Activated CD8-positive, alpha-beta T cell treated with anti-CD3 and anti-CD28 coated beads for 36 hours (primary cell): Measurements from ENCODE around the gene PARK7. TPM values are rescaled to one million over a fixed set of nuclear protein-coding genes. Genes with fewer than 3 reads are reported as not detected.
"Not testable (repeated sequence)": the region's sequence is repeated elsewhere in the genome, so short reads cannot be mapped to it uniquely, and the experiment has no call there.

Experiments
- ATAC-seq: fragments of 200-7000 bp; cut with Tn5 transposase; one replicate; pipeline ENCODE4 v1.10.0; 2021; ENCODE audit warnings: mild to moderate bottlenecking, moderate library complexity
- CTCF ChIA-PET: fragments of 350-600 bp; sonication (Branson Sonifier 250); formaldehyde crosslinking; loops from one replicate; lab custom pipeline; 2021; ENCODE audit warnings: antibody characterized with exemption; lab: Charles Lee
- POLR2A ChIA-PET: fragments of 350-600 bp; sonication (Branson Sonifier 250); formaldehyde crosslinking; loops from one replicate; lab custom pipeline; 2021; ENCODE audit warnings: antibody characterized with exemption; lab: Charles Lee
- DNase-seq: peaks from one replicate; pipeline ENCODE4 v3.0.0-alpha.2; 2020
- H3K27ac Mint-ChIP-seq: one replicate; pipeline ENCODE4 v1.8.0; 2021; ENCODE audit warnings: mild to moderate bottlenecking, mixed read lengths
- H3K27me3 Mint-ChIP-seq: one replicate; pipeline ENCODE4 v1.8.0; 2021; ENCODE audit warnings: mixed read lengths
- H3K36me3 Mint-ChIP-seq: one replicate; pipeline ENCODE4 v1.8.0; 2021; ENCODE audit warnings: low read depth, mixed read lengths
- H3K4me1 Mint-ChIP-seq: one replicate; pipeline ENCODE4 v1.8.0; 2021; ENCODE audit warnings: low read depth, mixed read lengths
- H3K4me3 Mint-ChIP-seq: one replicate; pipeline ENCODE4 v1.8.0; 2021; ENCODE audit warnings: mild to moderate bottlenecking, moderate library complexity, mixed read lengths
- H3K9me3 Mint-ChIP-seq: one replicate; pipeline ENCODE4 v1.8.0; 2021; ENCODE audit warnings: mixed read lengths
- intact Hi-C: fragments of 100-400 bp; cut with micrococcal nuclease; formaldehyde crosslinking; loops from one replicate; pipeline ENCODE4 v1.10.0; 2022
- total RNA-seq, 2 experiments: library from RNA; stranded (reverse); gene quantifications; one replicate each; pipeline ENCODE4 v1.2.3, GENCODE V29; 2021
- TF ChIP-seq, protein P1 (sequence below): fragments of 200-600 bp; IDR thresholded peaks from one replicate; pipeline ENCODE4 v1.8.0; 2022; ENCODE audit warnings: antibody characterized with exemption, mild to moderate bottlenecking

Gene PARK7
- total RNA-seq, 2 experiments from 2014 or later, result 539 to 552 TPM

- Mint-ChIP-seq H3K4me3 (peak overlapping the region; percentile 87), H3K27me3 (no peaks in the 10 kb centered on the region), H3K9me3 (no peaks in the 10 kb centered on the region), H3K4me1 (peaks cover 53% of the 10 kb centered on the region), H3K27ac (peak overlapping the region; percentile 97), H3K36me3 (peaks cover 37% of the 10 kb centered on the region)
- TF ChIP-seq, protein P1, sequence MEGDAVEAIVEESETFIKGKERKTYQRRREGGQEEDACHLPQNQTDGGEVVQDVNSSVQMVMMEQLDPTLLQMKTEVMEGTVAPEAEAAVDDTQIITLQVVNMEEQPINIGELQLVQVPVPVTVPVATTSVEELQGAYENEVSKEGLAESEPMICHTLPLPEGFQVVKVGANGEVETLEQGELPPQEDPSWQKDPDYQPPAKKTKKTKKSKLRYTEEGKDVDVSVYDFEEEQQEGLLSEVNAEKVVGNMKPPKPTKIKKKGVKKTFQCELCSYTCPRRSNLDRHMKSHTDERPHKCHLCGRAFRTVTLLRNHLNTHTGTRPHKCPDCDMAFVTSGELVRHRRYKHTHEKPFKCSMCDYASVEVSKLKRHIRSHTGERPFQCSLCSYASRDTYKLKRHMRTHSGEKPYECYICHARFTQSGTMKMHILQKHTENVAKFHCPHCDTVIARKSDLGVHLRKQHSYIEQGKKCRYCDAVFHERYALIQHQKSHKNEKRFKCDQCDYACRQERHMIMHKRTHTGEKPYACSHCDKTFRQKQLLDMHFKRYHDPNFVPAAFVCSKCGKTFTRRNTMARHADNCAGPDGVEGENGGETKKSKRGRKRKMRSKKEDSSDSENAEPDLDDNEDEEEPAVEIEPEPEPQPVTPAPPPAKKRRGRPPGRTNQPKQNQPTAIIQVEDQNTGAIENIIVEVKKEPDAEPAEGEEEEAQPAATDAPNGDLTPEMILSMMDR, result no peak
- ATAC-seq, result no peak
- POLR2A ChIA-PET, result interaction anchor here (2.3 to 9.2 kb wide), 4 partner anchors 8 to 21 kb away, joined by 13 to 65 read pairs (median 26); partner anchors contain the start of gene PARK7
- CTCF ChIA-PET, result interaction anchor here (1.6 to 2.4 kb wide), 2 partner anchors 22 to 34 kb away, joined by 7 to 17 read pairs; no protein-coding TSS in a partner anchor
- DNase-seq, result no peak
- intact Hi-C loops, result no loop called here
Measured at GRCh38 chr1:7941437-7941793, 20.1 kb upstream of the PARK7 start.

- Mint-ChIP-seq H3K27me3 (no peaks in the 10 kb centered on the region), H3K9me3 (no peaks in the 10 kb centered on the region), H3K4me1 (peaks cover 50% of the 10 kb centered on the region), H3K4me3 (peak overlapping the region; percentile 87), H3K36me3 (peaks cover 29% of the 10 kb centered on the region), H3K27ac (peak overlapping the region; percentile 97)
- peak; percentile 53 for DNase-seq
- ChIA-PET CTCF (interaction anchor here (1.3 to 2.4 kb wide), 4 partner anchors 10 to 33 kb away, joined by 3 to 17 read pairs (median 5); no protein-coding TSS in a partner anchor), POLR2A (interaction anchor here (0.8 to 9.2 kb wide), 7 partner anchors 8 to 146 kb away, joined by 3 to 65 read pairs (median 6); partner anchors contain the start of gene PARK7)
- TF ChIP-seq, protein P1, result no peak
- peak; percentile 18 for ATAC-seq
- intact Hi-C loops, result no loop called here
Measured at GRCh38 chr1:7942214-7942921, 19.1 kb upstream of the PARK7 start.

DNA sequence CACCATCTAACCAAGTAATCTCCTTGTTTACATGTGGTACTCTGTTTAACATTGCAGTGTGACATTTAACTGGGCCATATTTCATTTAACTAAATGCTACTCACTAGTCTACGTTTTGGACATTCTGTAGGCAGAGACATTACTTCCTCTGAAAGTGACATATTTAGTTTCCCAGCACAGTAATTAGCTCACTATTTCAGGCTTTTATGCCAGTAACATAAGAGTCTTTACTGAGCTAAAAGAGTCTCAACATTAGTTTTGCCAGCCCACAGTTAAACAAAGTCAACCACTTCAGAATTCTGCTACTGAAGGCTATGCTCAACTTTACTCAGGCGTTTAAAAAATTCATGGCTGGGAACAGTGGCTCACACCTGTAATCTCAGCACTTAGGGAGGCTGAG lies 18.3 kb upstream of the PARK7 start:
- ChIA-PET POLR2A (interaction anchor here (0.9 to 9.2 kb wide), 4 partner anchors 12 to 30 kb away, joined by 4 to 65 read pairs (median 22); partner anchors contain the start of gene PARK7), CTCF (interaction anchor here (1.3 to 2.4 kb wide), 4 partner anchors 11 to 33 kb away, joined by 3 to 17 read pairs (median 5); no protein-coding TSS in a partner anchor)
- intact Hi-C loops, result no loop called here
- TF ChIP-seq, protein P1, result no peak
- no peaks in the 10 kb centered on the region for H3K27me3 Mint-ChIP-seq
- ATAC-seq (no peak), DNase-seq (no peak)
- peak overlapping the region; percentile 97 for H3K27ac Mint-ChIP-seq
- H3K4me3 Mint-ChIP-seq, result peak overlapping the region; percentile 87
- peaks cover 21% of the 10 kb centered on the region for H3K36me3 Mint-ChIP-seq
- peaks cover 49% of the 10 kb centered on the region for H3K4me1 Mint-ChIP-seq
- no peaks in the 10 kb centered on the region for H3K9me3 Mint-ChIP-seq

DNA sequence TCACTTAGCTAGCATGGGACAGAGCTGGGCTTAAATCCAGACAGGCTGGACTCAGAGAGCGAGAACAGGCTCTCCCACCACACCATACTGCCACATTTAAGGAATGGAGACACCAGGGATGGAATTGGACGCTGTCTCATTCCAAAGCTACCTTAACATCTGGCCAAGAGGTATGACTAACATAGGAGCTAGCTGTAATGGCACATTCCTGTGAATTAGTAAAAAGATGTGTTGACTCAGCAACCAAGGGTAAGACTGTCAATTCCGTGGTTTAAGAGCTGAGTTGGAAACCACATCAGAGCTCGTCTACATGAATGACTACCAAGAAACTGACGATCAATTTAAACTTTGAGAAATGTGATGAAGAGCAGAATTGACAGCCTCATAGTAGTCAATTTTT lies 12.6 kb upstream of the PARK7 start:
- no peaks in the 10 kb centered on the region for H3K36me3 Mint-ChIP-seq
- peak; percentile 75 for ATAC-seq
- peak; percentile 61 for DNase-seq
- ChIA-PET POLR2A (interaction anchor here (0.8 to 2.9 kb wide), 9 partner anchors 9 to 32 kb away, joined by 3 to 21 read pairs (median 5); partner anchors contain the start of genes PARK7 and TNFRSF9), CTCF (interaction anchor here (0.8 to 2.8 kb wide), 11 partner anchors 9 to 141 kb away, joined by 3 to 12 read pairs (median 4); partner anchors contain the start of gene TNFRSF9)
- intact Hi-C loops, result no loop called here
- no peaks in the 10 kb centered on the region for H3K9me3 Mint-ChIP-seq
- TF ChIP-seq, protein P1, result no peak
- no peaks in the 10 kb centered on the region for H3K27me3 Mint-ChIP-seq
- peaks cover 54% of the 10 kb centered on the region for H3K4me1 Mint-ChIP-seq
- peak overlapping the region; percentile 51 for H3K4me3 Mint-ChIP-seq
- H3K27ac Mint-ChIP-seq, result peak overlapping the region; percentile 90

DNA sequence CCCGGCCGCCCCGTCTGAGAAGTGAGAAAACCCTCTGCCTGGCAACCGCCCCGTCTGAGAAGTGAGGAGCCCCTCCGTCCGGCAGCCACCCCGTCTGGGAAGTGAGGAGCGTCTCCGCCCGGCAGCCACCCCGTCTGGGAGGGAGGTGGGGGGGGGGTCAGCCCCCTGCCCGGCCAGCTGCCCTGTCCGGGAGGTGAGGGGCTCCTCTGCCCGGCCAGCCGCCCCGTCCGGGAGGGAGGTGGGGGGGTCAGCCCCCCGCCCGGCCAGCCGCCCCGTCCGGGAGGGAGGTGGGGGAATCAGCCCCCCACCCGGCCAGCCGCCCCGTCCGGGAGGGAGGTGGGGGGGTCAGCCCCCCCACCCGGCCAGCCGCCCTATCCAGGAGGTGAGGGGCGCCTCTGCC lies 8.7 kb upstream of the PARK7 start:
- H3K27ac Mint-ChIP-seq, H3K27me3 Mint-ChIP-seq, ATAC-seq, H3K4me3 Mint-ChIP-seq, H3K9me3 Mint-ChIP-seq, H3K36me3 Mint-ChIP-seq, POLR2A ChIA-PET, DNase-seq, CTCF ChIA-PET: not testable (repeated sequence)
- peaks cover 70% of the 10 kb centered on the region for H3K4me1 Mint-ChIP-seq
- intact Hi-C loops, result loop anchor here (5.0 kb wide), 1 partner anchor 35 kb away; no protein-coding TSS in a partner anchor
